HEK293 (cell line): ENCODE data around the gene CCDC175.

ENCODE experiments used
- MZF1 ChIP-seq: fragments of 450-650 bp; formaldehyde crosslinking; IDR thresholded peaks from 2 replicates; pipeline ENCODE4 v1.5.1; 2017; ENCODE audit warnings: missing biosample characterization, missing genetic modification characterization, borderline replicate concordance
- OVOL3 ChIP-seq: fragments of 450-650 bp; formaldehyde crosslinking; IDR thresholded peaks from 2 replicates; pipeline ENCODE4 v1.5.1; 2016; ENCODE audit warnings: missing biosample characterization, missing genetic modification characterization
- SP3 ChIP-seq: fragments of 450-650 bp; formaldehyde crosslinking; IDR thresholded peaks from 2 replicates; pipeline ENCODE4 v1.5.1; 2016; ENCODE audit warnings: missing biosample characterization, missing genetic modification characterization
- YY2 ChIP-seq: fragments of 450-650 bp; formaldehyde crosslinking; IDR thresholded peaks from 2 replicates; pipeline ENCODE4 v1.5.1; 2016; ENCODE audit warnings: missing biosample characterization, missing genetic modification characterization
- ZBTB8A ChIP-seq: fragments of 450-650 bp; formaldehyde crosslinking; IDR thresholded peaks from 2 replicates; pipeline ENCODE4 v1.5.1; 2016; ENCODE audit warnings: missing biosample characterization, missing genetic modification characterization
- ZFP69B ChIP-seq: fragments of 450-650 bp; formaldehyde crosslinking; IDR thresholded peaks from 2 replicates; pipeline ENCODE4 v1.5.1; 2016; ENCODE audit warnings: missing biosample characterization, missing genetic modification characterization
- ZNF121 ChIP-seq: fragments of 450-650 bp; formaldehyde crosslinking; IDR thresholded peaks from 2 replicates; pipeline ENCODE4 v1.5.1; 2016; ENCODE audit warnings: missing biosample characterization, missing genetic modification characterization
- ZNF16 ChIP-seq: fragments of 450-650 bp; formaldehyde crosslinking; IDR thresholded peaks from 2 replicates; pipeline ENCODE4 v1.5.1; 2016; ENCODE audit warnings: low read depth, missing biosample characterization, missing genetic modification characterization
- ZNF311 ChIP-seq: fragments of 450-650 bp; formaldehyde crosslinking; IDR thresholded peaks from 2 replicates; pipeline ENCODE4 v1.5.1; 2017; ENCODE audit warnings: missing biosample characterization, missing genetic modification characterization, borderline replicate concordance
- ZNF423 ChIP-seq: fragments of 450-650 bp; formaldehyde crosslinking; IDR thresholded peaks from 2 replicates; pipeline ENCODE4 v1.5.1; 2016; ENCODE audit warnings: missing biosample characterization, missing genetic modification characterization
- ZNF433 ChIP-seq: fragments of 450-650 bp; formaldehyde crosslinking; IDR thresholded peaks from 2 replicates; pipeline ENCODE4 v1.5.1; 2016; ENCODE audit warnings: missing biosample characterization, missing genetic modification characterization, low read depth
- ZNF473 ChIP-seq: fragments of 450-650 bp; formaldehyde crosslinking; IDR thresholded peaks from 2 replicates; pipeline ENCODE4 v1.5.1; 2017; ENCODE audit warnings: missing biosample characterization, missing genetic modification characterization
- ZNF529 ChIP-seq: fragments of 450-650 bp; formaldehyde crosslinking; IDR thresholded peaks from 2 replicates; pipeline ENCODE4 v1.5.1; 2017; ENCODE audit warnings: missing genetic modification characterization, missing biosample characterization; ENCODE audit not compliant: insufficient replicate concordance
- ZNF621 ChIP-seq: fragments of 450-650 bp; formaldehyde crosslinking; IDR thresholded peaks from 2 replicates; pipeline ENCODE4 v1.5.1; 2017; ENCODE audit warnings: missing biosample characterization, missing genetic modification characterization
- ZNF623 ChIP-seq: fragments of 450-650 bp; formaldehyde crosslinking; IDR thresholded peaks from 2 replicates; pipeline ENCODE4 v1.5.1; 2016; ENCODE audit warnings: missing biosample characterization, missing genetic modification characterization
- ZNF658 ChIP-seq: fragments of 450-650 bp; formaldehyde crosslinking; IDR thresholded peaks from 2 replicates; pipeline ENCODE4; 2016; ENCODE audit warnings: missing biosample characterization, missing genetic modification characterization
- ZNF670 ChIP-seq: fragments of 450-650 bp; formaldehyde crosslinking; IDR thresholded peaks from 2 replicates; pipeline ENCODE4 v1.5.1; 2016; ENCODE audit warnings: missing biosample characterization, missing genetic modification characterization, low read depth
- ZNF777 ChIP-seq: fragments of 450-650 bp; formaldehyde crosslinking; IDR thresholded peaks from 2 replicates; pipeline ENCODE4 v1.5.1; 2017; ENCODE audit warnings: missing biosample characterization, missing genetic modification characterization, borderline replicate concordance
- ZXDB ChIP-seq: fragments of 450-650 bp; formaldehyde crosslinking; IDR thresholded peaks from 2 replicates; pipeline ENCODE4 v1.5.1; 2016; ENCODE audit warnings: missing biosample characterization, missing genetic modification characterization
- TF ChIP-seq, protein P1 (sequence below): fragments of 450-650 bp; formaldehyde crosslinking; IDR thresholded peaks from 2 replicates; pipeline ENCODE4 v1.5.1; 2016; ENCODE audit warnings: missing biosample characterization, missing genetic modification characterization, low read depth
- TF ChIP-seq, protein P2 (sequence below): fragments of 450-650 bp; formaldehyde crosslinking; IDR thresholded peaks from 2 replicates; pipeline ENCODE4 v1.5.1; 2016; ENCODE audit warnings: missing biosample characterization, missing genetic modification characterization
- TF ChIP-seq, protein P3 (sequence below): fragments of 450-650 bp; formaldehyde crosslinking; IDR thresholded peaks from 2 replicates; pipeline ENCODE4; 2016; ENCODE audit warnings: missing biosample characterization, missing genetic modification characterization
- TF ChIP-seq, protein P4 (sequence below): fragments of 450-650 bp; formaldehyde crosslinking; IDR thresholded peaks from 2 replicates; pipeline ENCODE4 v1.5.1; 2016; ENCODE audit warnings: missing biosample characterization, missing genetic modification characterization
- TF ChIP-seq, protein P5 (sequence below): fragments of 450-650 bp; formaldehyde crosslinking; IDR thresholded peaks from 2 replicates; pipeline ENCODE4 v1.5.1; 2016; ENCODE audit warnings: missing biosample characterization, missing genetic modification characterization, borderline replicate concordance
- TF ChIP-seq, protein P6 (sequence below): fragments of 450-650 bp; formaldehyde crosslinking; IDR thresholded peaks from 2 replicates; pipeline ENCODE4 v1.5.1; 2016; ENCODE audit warnings: missing biosample characterization, missing genetic modification characterization
- TF ChIP-seq, protein P7 (sequence below): fragments of 450-650 bp; formaldehyde crosslinking; IDR thresholded peaks from 2 replicates; pipeline ENCODE4 v1.5.1; 2017; ENCODE audit warnings: missing biosample characterization, mild to moderate bottlenecking, missing genetic modification characterization, moderate library complexity
- TF ChIP-seq, protein P8 (sequence below): fragments of 450-650 bp; formaldehyde crosslinking; optimal IDR thresholded peaks from 2 replicates; pipeline ENCODE3; 2016; ENCODE audit warnings: missing biosample characterization, mild to moderate bottlenecking, missing genetic modification characterization

CCDC175 gene

DNA sequence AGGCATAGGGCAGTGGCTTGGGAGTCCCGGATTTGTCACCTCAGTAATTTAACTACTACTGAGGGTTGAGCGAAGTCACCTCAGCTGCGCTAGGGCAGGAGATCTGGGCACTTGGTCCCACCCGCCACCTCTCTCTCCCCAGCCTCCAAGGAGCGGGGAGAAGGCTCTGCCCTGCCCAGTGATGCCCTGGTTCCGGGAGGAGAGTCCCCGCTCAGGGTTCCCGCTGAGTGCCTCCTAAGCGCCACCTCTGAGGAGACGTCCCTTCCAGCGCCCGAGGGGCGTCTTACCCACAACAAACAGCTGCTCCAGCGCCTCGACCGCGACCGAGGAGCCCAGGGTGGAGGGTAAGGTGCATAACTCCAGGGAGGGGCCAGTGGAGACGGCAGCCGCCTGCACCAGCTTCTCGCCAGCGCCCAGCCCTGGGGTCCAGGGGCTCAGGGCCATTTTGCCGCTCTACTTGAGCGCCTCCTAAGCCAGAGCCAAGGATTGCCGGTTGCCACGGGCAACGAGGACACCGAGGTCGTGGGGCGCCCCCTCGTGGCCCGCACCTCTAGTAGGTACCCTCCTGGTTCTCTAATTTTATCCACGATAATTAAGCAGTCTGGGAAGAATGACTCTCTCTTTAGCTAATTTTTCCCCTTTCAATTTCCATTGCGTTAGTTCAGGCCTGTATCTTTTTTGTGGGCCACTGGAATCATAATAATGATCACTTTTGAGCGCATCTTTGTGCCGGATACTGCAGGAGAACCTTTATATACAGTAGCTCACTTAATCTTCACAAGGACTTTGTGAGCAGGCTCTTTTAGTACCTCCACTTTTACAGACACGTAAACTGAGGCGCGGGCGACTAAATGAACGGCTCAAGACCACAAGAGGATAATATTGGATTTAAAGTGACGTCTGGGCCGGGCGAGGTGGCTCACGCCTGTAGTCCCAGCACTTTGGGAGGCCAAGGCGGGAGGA is at the start of gene CCDC175 (continued):
- TF ChIP-seq, protein P1, sequence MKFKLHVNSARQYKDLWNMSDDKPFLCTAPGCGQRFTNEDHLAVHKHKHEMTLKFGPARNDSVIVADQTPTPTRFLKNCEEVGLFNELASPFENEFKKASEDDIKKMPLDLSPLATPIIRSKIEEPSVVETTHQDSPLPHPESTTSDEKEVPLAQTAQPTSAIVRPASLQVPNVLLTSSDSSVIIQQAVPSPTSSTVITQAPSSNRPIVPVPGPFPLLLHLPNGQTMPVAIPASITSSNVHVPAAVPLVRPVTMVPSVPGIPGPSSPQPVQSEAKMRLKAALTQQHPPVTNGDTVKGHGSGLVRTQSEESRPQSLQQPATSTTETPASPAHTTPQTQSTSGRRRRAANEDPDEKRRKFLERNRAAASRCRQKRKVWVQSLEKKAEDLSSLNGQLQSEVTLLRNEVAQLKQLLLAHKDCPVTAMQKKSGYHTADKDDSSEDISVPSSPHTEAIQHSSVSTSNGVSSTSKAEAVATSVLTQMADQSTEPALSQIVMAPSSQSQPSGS: no peak
- TF ChIP-seq, protein P2, sequence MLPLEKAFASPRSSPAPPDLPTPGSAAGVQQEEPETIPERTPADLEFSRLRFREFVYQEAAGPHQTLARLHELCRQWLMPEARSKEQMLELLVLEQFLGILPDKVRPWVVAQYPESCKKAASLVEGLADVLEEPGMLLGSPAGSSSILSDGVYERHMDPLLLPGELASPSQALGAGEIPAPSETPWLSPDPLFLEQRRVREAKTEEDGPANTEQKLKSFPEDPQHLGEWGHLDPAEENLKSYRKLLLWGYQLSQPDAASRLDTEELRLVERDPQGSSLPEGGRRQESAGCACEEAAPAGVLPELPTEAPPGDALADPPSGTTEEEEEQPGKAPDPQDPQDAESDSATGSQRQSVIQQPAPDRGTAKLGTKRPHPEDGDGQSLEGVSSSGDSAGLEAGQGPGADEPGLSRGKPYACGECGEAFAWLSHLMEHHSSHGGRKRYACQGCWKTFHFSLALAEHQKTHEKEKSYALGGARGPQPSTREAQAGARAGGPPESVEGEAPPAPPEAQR (tag by site-specific recombination): no peak
- no peak for TF ChIP-seq ZNF658 (tag by site-specific recombination)
- TF ChIP-seq, protein P3, sequence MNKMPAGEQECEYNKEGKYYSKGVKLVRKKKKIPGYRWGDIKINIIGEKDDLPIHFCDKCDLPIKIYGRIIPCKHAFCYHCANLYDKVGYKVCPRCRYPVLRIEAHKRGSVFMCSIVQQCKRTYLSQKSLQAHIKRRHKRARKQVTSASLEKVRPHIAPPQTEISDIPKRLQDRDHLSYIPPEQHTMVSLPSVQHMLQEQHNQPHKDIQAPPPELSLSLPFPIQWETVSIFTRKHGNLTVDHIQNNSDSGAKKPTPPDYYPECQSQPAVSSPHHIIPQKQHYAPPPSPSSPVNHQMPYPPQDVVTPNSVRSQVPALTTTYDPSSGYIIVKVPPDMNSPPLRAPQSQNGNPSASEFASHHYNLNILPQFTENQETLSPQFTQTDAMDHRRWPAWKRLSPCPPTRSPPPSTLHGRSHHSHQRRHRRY (tag by site-specific recombination): no peak
- TF ChIP-seq MZF1 (tag by site-specific recombination): no peak
- TF ChIP-seq, protein P4, sequence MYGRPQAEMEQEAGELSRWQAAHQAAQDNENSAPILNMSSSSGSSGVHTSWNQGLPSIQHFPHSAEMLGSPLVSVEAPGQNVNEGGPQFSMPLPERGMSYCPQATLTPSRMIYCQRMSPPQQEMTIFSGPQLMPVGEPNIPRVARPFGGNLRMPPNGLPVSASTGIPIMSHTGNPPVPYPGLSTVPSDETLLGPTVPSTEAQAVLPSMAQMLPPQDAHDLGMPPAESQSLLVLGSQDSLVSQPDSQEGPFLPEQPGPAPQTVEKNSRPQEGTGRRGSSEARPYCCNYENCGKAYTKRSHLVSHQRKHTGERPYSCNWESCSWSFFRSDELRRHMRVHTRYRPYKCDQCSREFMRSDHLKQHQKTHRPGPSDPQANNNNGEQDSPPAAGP (tag by site-specific recombination): no peak
- no peak for TF ChIP-seq ZFP69B (tag by site-specific recombination)
- no peak for TF ChIP-seq ZNF623
- TF ChIP-seq, protein P5, sequence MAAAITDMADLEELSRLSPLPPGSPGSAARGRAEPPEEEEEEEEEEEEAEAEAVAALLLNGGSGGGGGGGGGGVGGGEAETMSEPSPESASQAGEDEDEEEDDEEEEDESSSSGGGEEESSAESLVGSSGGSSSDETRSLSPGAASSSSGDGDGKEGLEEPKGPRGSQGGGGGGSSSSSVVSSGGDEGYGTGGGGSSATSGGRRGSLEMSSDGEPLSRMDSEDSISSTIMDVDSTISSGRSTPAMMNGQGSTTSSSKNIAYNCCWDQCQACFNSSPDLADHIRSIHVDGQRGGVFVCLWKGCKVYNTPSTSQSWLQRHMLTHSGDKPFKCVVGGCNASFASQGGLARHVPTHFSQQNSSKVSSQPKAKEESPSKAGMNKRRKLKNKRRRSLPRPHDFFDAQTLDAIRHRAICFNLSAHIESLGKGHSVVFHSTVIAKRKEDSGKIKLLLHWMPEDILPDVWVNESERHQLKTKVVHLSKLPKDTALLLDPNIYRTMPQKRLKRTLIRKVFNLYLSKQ (tag by site-specific recombination): no peak
- no peak for TF ChIP-seq ZNF433 (tag by site-specific recombination)
- TF ChIP-seq ZNF670 (tag by site-specific recombination): no peak
- no peak for TF ChIP-seq ZNF621 (tag by site-specific recombination)
- TF ChIP-seq ZNF311: no peak
- TF ChIP-seq ZNF777 (tag by site-specific recombination): no peak
- TF ChIP-seq, protein P6, sequence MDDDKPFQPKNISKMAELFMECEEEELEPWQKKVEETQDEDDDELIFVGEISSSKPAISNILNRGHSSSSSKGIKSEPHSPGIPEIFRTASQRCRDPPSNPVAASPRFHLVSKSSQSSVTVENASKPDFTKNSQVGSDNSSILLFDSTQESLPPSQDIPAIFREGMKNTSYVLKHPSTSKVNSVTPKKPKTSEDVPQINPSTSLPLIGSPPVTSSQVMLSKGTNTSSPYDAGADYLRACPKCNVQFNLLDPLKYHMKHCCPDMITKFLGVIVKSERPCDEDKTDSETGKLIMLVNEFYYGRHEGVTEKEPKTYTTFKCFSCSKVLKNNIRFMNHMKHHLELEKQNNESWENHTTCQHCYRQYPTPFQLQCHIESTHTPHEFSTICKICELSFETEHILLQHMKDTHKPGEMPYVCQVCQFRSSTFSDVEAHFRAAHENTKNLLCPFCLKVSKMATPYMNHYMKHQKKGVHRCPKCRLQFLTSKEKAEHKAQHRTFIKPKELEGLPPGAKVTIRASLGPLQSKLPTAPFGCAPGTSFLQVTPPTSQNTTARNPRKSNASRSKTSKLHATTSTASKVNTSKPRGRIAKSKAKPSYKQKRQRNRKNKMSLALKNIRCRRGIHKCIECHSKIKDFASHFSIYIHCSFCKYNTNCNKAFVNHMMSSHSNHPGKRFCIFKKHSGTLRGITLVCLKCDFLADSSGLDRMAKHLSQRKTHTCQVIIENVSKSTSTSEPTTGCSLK (tag by site-specific recombination): no peak
- no peak for TF ChIP-seq OVOL3
- peak; percentile 73 for TF ChIP-seq ZBTB8A
- TF ChIP-seq ZNF16 (tag by site-specific recombination): no peak
- no peak for TF ChIP-seq ZNF529 (tag by site-specific recombination)
- TF ChIP-seq ZNF423: 0 out of 2 replicates have a peak, but pooled peaks have one; percentile 20
- TF ChIP-seq, protein P7, sequence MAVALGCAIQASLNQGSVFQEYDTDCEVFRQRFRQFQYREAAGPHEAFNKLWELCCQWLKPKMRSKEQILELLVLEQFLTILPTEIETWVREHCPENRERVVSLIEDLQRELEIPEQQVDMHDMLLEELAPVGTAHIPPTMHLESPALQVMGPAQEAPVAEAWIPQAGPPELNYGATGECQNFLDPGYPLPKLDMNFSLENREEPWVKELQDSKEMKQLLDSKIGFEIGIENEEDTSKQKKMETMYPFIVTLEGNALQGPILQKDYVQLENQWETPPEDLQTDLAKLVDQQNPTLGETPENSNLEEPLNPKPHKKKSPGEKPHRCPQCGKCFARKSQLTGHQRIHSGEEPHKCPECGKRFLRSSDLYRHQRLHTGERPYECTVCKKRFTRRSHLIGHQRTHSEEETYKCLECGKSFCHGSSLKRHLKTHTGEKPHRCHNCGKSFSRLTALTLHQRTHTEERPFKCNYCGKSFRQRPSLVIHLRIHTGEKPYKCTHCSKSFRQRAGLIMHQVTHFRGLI (tag by site-specific recombination): peak; percentile 51; the same call in 1 of the 2 replicates
- TF ChIP-seq ZNF473: no peak
- TF ChIP-seq SP3 (tag by site-specific recombination): peak; percentile 40; the same call in 1 of the 2 replicates
- peak; percentile 93 for TF ChIP-seq ZXDB (tag by site-specific recombination)
- TF ChIP-seq ZNF121 (tag by site-specific recombination): no peak
- no peak for TF ChIP-seq YY2 (tag by site-specific recombination)
- TF ChIP-seq, protein P8, sequence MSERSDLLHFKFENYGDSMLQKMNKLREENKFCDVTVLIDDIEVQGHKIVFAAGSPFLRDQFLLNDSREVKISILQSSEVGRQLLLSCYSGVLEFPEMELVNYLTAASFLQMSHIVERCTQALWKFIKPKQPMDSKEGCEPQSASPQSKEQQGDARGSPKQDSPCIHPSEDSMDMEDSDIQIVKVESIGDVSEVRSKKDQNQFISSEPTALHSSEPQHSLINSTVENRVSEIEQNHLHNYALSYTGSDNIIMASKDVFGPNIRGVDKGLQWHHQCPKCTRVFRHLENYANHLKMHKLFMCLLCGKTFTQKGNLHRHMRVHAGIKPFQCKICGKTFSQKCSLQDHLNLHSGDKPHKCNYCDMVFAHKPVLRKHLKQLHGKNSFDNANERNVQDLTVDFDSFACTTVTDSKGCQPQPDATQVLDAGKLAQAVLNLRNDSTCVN (tag by site-specific recombination): no peak
